PC-9 (cell line): Measurements from ENCODE around the gene SETD1B.

Experiments
- EZH2 ChIP-seq: fragments of 200-600 bp; sonication (generic); IDR thresholded peaks from 2 replicates; pipeline ENCODE4 v1.8.0; 2017; ENCODE audit warnings: antibody characterized with exemption, low read depth
- TF ChIP-seq, protein P1 (sequence below): fragments of 200-600 bp; sonication (generic); conservative IDR thresholded peaks from 2 replicates; pipeline ENCODE4 v1.6.1; 2017; ENCODE audit warnings: mixed run types, antibody characterized with exemption, mild to moderate bottlenecking, moderate library complexity

GRCh38 chr12:121764808-121765207 lies 39.0 kb upstream of the SETD1B start:
- no peak for TF ChIP-seq EZH2
- TF ChIP-seq, protein P1, sequence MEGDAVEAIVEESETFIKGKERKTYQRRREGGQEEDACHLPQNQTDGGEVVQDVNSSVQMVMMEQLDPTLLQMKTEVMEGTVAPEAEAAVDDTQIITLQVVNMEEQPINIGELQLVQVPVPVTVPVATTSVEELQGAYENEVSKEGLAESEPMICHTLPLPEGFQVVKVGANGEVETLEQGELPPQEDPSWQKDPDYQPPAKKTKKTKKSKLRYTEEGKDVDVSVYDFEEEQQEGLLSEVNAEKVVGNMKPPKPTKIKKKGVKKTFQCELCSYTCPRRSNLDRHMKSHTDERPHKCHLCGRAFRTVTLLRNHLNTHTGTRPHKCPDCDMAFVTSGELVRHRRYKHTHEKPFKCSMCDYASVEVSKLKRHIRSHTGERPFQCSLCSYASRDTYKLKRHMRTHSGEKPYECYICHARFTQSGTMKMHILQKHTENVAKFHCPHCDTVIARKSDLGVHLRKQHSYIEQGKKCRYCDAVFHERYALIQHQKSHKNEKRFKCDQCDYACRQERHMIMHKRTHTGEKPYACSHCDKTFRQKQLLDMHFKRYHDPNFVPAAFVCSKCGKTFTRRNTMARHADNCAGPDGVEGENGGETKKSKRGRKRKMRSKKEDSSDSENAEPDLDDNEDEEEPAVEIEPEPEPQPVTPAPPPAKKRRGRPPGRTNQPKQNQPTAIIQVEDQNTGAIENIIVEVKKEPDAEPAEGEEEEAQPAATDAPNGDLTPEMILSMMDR: no peak
